AG04449 (cell line): ENCODE measurements around the gene ADAM33.

Experiments
- CTCF ChIA-PET: fragments of 350-600 bp; formaldehyde crosslinking; extraction: SDS; loops from one replicate; lab custom pipeline; 2021; ENCODE audit warnings: antibody characterized with exemption; lab: Yijun Ruan, JAX
- POLR2A ChIA-PET: fragments of 400-600, 350-600 bp; formaldehyde crosslinking; extraction: SDS; loops from one replicate; lab custom pipeline; 2020; ENCODE audit warnings: antibody characterized with exemption, inconsistent platforms; lab: Yijun Ruan, JAX
- DNase-seq: peaks from one replicate; pipeline ENCODE4 v3.0.0-alpha.2; 2010; ENCODE audit warnings: low read depth, low spot score
- H3K4me3 ChIP-seq: 2 replicates; pipeline ENCODE4 v1.5.1; 2011; ENCODE audit warnings: low read depth, mild to moderate bottlenecking, control low read depth, low read length
- CTCF ChIP-seq: IDR thresholded peaks from one replicate; pipeline ENCODE4 v1.5.1; 2011; ENCODE audit warnings: mild to moderate bottlenecking, moderate library complexity, low read length, control low read depth, inconsistent platforms; ENCODE audit not compliant: insufficient read depth; ENCODE audit errors: missing control alignments

The ADAM33 gene

DNA sequence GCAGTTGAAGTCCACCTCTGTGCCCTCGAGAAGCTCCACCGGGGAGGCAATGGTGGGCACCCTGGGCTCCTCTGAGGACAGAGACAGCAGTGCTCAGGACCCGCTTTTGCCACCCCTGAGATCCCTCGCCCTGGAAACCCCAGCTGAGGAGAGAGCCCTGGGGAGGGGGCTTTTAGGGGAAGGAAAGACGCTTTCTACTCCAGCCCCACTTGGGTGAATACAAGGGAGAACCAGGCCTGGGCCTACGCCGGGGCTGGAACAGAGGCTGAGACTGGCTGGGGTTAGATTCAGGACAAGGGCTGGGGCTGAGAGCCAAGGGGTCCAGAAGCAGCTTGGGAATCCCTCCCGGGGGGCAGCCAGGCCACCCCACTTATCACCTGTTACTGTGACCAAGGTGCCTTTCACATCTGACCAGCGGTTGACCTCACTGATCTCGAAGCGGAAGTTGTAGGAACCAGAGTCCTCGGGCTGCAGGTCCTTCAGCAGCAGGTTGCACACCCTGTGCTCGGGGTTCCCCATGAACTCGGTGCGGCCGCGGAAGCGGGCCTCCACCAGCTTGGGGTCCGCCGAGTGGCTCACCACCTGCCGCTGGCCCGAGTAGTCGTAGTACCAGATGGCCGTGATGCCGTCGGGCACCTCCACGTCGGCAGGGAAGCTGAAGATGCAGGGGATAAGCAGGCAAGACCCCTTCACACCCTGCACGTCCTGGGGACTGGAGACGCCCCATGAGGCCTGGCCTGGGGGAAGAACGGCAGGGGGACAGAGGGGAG is 24.3 kb upstream of the ADAM33 start:
- TF ChIP-seq CTCF: no peak
- H3K4me3 ChIP-seq: no peak overlapping the region
- ChIA-PET POLR2A (no interaction called here), CTCF (interaction anchor here (0.7 to 43.4 kb wide), 4 partner anchors 2 to 75 kb away, joined by 3 to 1151 read pairs (median 577); partner anchors contain the start of genes ADAM33, SIGLEC1 and SPEF1)
- no peak for DNase-seq

DNA sequence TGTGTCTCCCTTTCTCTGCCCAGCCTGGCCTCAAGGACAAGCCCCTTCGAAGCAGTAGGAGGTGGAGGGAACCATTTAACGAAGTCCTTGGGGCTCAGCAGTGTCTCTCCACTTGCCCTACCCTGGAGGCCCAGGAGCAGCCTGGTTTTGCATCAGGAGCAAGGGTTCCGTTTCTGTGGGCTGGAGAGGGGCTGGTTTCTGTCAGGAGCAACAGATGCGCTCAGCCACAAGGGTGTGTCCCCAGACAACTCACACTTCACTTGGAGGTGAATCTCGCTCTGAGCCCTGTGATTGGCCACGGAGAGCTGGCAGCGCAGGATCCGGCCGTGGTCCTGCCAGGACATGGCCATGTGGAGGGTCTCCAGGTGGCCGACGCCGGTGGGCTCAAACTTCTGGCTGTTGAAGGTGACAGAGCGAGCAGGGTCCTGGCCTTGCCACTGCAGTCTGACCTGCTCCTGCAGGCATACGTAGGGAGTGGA is 23.7 kb upstream of the ADAM33 start:
- CTCF ChIA-PET: interaction anchor here (27.2 to 43.4 kb wide), 2 partner anchors 2 to 19 kb away, joined by 1151 read pairs; partner anchors contain the start of genes ADAM33 and SIGLEC1
- no peak overlapping the region for H3K4me3 ChIP-seq
- no peak for DNase-seq
- POLR2A ChIA-PET: no interaction called here
- TF ChIP-seq CTCF: no peak

DNA sequence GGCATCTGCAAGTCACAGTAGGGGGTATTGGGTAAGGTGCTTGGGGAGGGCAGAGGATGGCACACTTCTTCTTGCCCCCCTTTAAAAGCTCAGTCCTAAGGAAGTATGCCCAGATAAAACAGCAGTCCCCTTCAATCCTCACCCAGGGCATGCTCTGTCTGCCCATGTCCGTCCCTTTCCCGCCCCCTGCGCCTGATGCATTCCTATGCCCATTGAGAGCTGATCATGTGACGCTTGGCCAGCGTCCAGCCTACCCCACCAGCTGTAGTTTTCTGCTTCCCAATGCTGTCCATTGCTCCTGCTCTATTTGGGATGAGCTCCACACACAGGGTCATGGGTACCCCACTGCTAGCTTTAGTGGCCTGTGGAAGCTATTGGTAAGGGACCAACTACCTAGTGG is 22.3 kb upstream of the ADAM33 start:
- no peak overlapping the region for H3K4me3 ChIP-seq
- no peak for DNase-seq
- ChIA-PET POLR2A (interaction anchor here (0.6 kb wide), 1 partner anchor 20 kb away, joined by 3 read pairs; no protein-coding TSS in a partner anchor), CTCF (interaction anchor here (1.1 to 43.4 kb wide), 5 partner anchors 4 to 142 kb away, joined by 3 to 1151 read pairs (median 8); partner anchors contain the start of genes ADAM33 and SIGLEC1)
- TF ChIP-seq CTCF: no peak

DNA sequence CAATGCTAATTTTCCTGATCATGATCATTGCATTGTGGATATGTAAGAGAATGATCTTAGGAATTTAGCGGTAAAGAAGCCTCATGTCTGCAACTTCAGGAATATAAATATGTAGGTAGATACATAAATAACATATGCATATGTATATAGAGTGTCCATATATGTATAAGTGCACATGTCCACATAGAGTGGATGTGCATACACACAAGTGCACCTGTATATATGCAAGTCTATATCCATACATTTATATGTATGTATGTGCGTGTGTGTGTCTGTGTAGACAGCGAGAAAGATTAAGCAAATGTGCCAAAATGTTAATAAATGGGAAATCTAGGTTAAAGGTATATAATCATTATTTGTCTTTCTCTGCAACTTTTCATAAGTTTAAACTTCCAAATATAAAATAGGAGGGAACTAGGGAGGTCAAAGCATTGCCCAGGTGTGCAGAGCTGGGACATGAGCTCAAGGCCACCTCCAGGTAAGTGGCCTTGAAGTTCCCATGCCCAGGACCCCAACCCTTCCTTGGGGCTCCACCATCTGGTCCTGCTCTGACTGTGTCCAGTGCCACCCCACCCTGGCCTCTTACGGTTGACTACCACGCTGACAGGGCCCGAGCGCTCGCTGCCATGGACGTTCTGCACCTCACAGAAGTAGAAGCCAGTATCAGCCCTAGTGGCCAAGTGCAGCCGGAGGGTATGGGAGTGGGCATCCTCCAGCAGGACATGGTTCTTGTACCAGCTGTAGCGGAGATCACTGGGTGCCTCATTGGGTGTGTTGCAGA is 21.0 kb upstream of the ADAM33 start:
- POLR2A ChIA-PET: no interaction called here
- CTCF ChIA-PET: interaction anchor here (27.2 to 43.4 kb wide), 2 partner anchors 5 to 16 kb away, joined by 1151 read pairs; partner anchors contain the start of genes ADAM33 and SIGLEC1
- DNase-seq: no peak
- no peak overlapping the region for H3K4me3 ChIP-seq
- TF ChIP-seq CTCF: no peak

- H3K4me3 ChIP-seq: no peak overlapping the region
- no peak for TF ChIP-seq CTCF
- ChIA-PET CTCF (interaction anchor here (1.7 to 43.4 kb wide), 3 partner anchors 6 to 54 kb away, joined by 3 to 1151 read pairs (median 1151); partner anchors contain the start of genes ADAM33 and SIGLEC1), POLR2A (no interaction called here)
- DNase-seq: no peak
Observed at GRCh38 chr20:3701061-3701998, 19.5 kb upstream of the ADAM33 start.
